ENCODE data around the gene FOXC2.

The FOXC2 gene

DNA sequence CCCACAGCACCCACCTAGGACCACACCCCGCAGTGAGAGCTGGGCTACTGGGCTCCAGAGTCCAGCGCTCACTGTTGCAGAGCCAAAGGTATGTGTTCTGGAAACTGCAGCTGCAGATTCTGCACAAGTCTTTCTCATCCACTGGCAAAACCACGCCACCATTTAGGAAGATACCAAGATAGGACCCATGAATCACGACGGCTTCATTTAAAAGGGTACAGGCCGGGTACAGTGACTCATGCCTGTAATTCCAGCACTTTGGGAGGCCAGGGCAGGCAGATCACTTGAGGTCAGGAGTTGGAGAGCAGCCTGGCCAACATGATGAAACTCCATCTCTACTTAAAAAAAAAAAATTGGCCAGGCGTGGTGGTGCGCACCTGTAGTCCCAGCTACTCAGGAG is 37.5 kb upstream of the FOXC2 start:
- H3K9me3 ChIP-seq (replicated peaks; ENCODE audit: insufficient read depth, low read length) = no peaks in the 10 kb centered on the region
- H3K9ac ChIP-seq (ENCODE audit: low read length) = no peak overlapping the region
- H3K79me2 ChIP-seq (ENCODE audit: low read length) = no peaks in the 10 kb centered on the region
- H3K4me3 ChIP-seq (ENCODE audit: low read length) = no peak overlapping the region
- H3K4me1 ChIP-seq (ENCODE audit: low read length) = no peaks in the 10 kb centered on the region
- no peaks in the 10 kb centered on the region for H3K36me3 ChIP-seq (replicated peaks; ENCODE audit: insufficient read depth, low read length)
- H2AFZ ChIP-seq (ENCODE audit: low read length) = no peak overlapping the region
- H4K20me1 ChIP-seq (ENCODE audit: insufficient read depth, low read length) = no peaks in the 10 kb centered on the region
- H3K27me3 ChIP-seq (replicated peaks; ENCODE audit: insufficient read depth, low read length) = peaks cover 1% of the 10 kb centered on the region; the same call in 1 of the 2 replicates
- no peaks in the 10 kb centered on the region for H3F3A ChIP-seq (ENCODE audit: insufficient read depth, low read length)
- DNase-seq = no peak
- H3K4me2 ChIP-seq (ENCODE audit: low read depth, low read length) = no peak overlapping the region
- H3K27ac ChIP-seq (ENCODE audit: low read length) = no peak overlapping the region
- TF ChIP-seq, protein P1, sequence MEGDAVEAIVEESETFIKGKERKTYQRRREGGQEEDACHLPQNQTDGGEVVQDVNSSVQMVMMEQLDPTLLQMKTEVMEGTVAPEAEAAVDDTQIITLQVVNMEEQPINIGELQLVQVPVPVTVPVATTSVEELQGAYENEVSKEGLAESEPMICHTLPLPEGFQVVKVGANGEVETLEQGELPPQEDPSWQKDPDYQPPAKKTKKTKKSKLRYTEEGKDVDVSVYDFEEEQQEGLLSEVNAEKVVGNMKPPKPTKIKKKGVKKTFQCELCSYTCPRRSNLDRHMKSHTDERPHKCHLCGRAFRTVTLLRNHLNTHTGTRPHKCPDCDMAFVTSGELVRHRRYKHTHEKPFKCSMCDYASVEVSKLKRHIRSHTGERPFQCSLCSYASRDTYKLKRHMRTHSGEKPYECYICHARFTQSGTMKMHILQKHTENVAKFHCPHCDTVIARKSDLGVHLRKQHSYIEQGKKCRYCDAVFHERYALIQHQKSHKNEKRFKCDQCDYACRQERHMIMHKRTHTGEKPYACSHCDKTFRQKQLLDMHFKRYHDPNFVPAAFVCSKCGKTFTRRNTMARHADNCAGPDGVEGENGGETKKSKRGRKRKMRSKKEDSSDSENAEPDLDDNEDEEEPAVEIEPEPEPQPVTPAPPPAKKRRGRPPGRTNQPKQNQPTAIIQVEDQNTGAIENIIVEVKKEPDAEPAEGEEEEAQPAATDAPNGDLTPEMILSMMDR (IDR thresholded peaks at IDR 0.05; ENCODE audit: low read length) = no peak
- TF ChIP-seq EZH2phosphoT487 (IDR thresholded peaks at IDR 0.05; ENCODE audit: low read length) = no peak
- no peak for TF ChIP-seq EZH2 (optimal IDR thresholded peaks at IDR 0.05; ENCODE audit: low read depth, low read length)
- H3K9me2 ChIP-seq (replicated peaks; ENCODE audit: insufficient read depth, low read length) = no peaks in the 10 kb centered on the region

DNA sequence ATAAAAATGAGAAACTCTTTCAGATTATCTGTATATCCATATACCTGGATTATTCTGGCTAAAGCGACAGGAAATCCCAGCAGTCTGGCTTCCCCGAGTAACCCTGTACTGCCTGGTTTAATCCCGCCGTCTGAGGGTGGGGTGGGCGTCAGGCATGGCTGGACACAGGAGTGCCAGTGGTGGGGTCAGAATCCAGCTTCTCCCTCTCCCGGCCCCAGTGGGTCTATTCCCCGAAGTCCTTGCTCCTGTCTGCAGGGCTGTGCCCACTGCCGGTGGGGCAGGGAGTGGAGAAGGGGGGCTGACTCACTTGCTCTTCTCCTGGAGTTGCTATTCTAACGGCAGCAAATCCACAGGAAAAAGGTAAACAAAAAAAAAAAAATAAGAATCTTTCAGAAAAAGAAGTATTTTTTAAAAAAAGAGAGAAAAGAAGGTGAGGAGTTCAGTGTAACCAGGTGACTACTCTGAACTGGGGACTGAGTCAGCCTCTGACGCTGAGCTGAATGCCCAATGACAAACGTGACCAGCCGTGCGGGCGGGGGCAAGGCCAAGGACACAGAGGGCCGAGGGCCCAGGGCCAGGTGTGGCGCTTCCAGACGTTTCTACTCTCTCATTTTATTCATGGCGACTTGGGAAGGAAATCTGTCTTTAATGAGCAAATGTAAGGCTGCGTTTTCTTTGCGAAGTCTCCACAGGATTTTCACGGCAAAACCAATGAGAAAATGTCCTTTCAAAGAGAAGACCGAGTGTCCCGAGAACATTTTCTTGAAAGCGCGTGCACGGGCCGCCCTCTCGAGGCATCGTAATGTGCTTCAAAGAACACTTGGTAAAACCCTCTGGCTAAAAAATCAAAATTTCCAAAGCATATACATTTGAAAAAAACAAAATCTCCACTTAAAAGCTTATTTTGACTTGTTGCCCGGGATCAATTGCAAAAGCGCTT is 36.1 kb upstream of the FOXC2 start:
- H3K4me3 ChIP-seq (ENCODE audit: low read length) = no peak overlapping the region
- TF ChIP-seq EZH2 (optimal IDR thresholded peaks at IDR 0.05; ENCODE audit: low read depth, low read length) = no peak
- no peak for TF ChIP-seq EZH2phosphoT487 (IDR thresholded peaks at IDR 0.05; ENCODE audit: low read length)
- TF ChIP-seq, protein P1 (IDR thresholded peaks at IDR 0.05; ENCODE audit: low read length) = no peak
- no peak overlapping the region for H3K4me2 ChIP-seq (ENCODE audit: low read depth, low read length)
- H3K9me2 ChIP-seq (replicated peaks; ENCODE audit: insufficient read depth, low read length) = no peaks in the 10 kb centered on the region
- H3F3A ChIP-seq (ENCODE audit: insufficient read depth, low read length) = no peaks in the 10 kb centered on the region
- H2AFZ ChIP-seq (ENCODE audit: low read length) = no peak overlapping the region
- H3K9me3 ChIP-seq (replicated peaks; ENCODE audit: insufficient read depth, low read length) = no peaks in the 10 kb centered on the region
- H3K79me2 ChIP-seq (ENCODE audit: low read length) = no peaks in the 10 kb centered on the region
- H3K27ac ChIP-seq (ENCODE audit: low read length) = no peak overlapping the region
- H3K36me3 ChIP-seq (replicated peaks; ENCODE audit: insufficient read depth, low read length) = no peaks in the 10 kb centered on the region
- DNase-seq = no peak
- no peaks in the 10 kb centered on the region for H3K27me3 ChIP-seq (replicated peaks; ENCODE audit: insufficient read depth, low read length)
- H4K20me1 ChIP-seq (ENCODE audit: insufficient read depth, low read length) = no peaks in the 10 kb centered on the region
- no peak overlapping the region for H3K9ac ChIP-seq (ENCODE audit: low read length)
- H3K4me1 ChIP-seq (ENCODE audit: low read length) = no peaks in the 10 kb centered on the region

DNA sequence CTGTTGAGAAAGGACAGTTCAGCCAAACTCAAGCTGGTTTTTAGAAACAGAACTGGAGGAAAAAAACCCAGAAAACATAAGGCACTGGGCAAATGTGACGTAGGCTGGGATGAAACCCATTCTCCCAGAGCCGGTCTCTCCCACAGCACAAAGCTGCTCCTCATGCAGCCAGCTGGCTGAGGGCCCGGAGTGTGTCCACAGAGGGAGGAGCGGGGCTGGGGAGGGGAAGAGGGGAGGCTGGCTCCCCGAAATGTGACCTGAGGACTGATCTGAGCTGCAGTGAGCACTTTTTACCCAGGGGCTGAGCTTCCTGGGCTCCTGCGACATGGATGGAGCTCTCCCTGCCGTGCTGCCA is 35.5 kb upstream of the FOXC2 start:
- H3K9me2 ChIP-seq (replicated peaks; ENCODE audit: insufficient read depth, low read length) = no peaks in the 10 kb centered on the region
- no peak overlapping the region for H2AFZ ChIP-seq (ENCODE audit: low read length)
- no peak overlapping the region for H3K4me3 ChIP-seq (ENCODE audit: low read length)
- TF ChIP-seq, protein P1 (IDR thresholded peaks at IDR 0.05; ENCODE audit: low read length) = no peak
- no peak for TF ChIP-seq EZH2 (optimal IDR thresholded peaks at IDR 0.05; ENCODE audit: low read depth, low read length)
- no peak for TF ChIP-seq EZH2phosphoT487 (IDR thresholded peaks at IDR 0.05; ENCODE audit: low read length)
- H3K27ac ChIP-seq (ENCODE audit: low read length) = no peak overlapping the region
- no peaks in the 10 kb centered on the region for H3K36me3 ChIP-seq (replicated peaks; ENCODE audit: insufficient read depth, low read length)
- H3K4me2 ChIP-seq (ENCODE audit: low read depth, low read length) = no peak overlapping the region
- H3K4me1 ChIP-seq (ENCODE audit: low read length) = no peaks in the 10 kb centered on the region
- no peak overlapping the region for H3K9ac ChIP-seq (ENCODE audit: low read length)
- DNase-seq = no peak
- H3K9me3 ChIP-seq (replicated peaks; ENCODE audit: insufficient read depth, low read length) = no peaks in the 10 kb centered on the region
- H3K79me2 ChIP-seq (ENCODE audit: low read length) = no peaks in the 10 kb centered on the region
- no peaks in the 10 kb centered on the region for H3F3A ChIP-seq (ENCODE audit: insufficient read depth, low read length)
- H4K20me1 ChIP-seq (ENCODE audit: insufficient read depth, low read length) = no peaks in the 10 kb centered on the region
- no peaks in the 10 kb centered on the region for H3K27me3 ChIP-seq (replicated peaks; ENCODE audit: insufficient read depth, low read length)
